Activated T-cell treated with anti-CD3 and anti-CD28 coated beads for 24 hours (primary cell): Measurements from ENCODE around the gene NR5A2.

Experiments
- DNase-seq: peaks from one replicate; pipeline ENCODE4 v3.0.0-alpha.2; 2020; ENCODE audit warnings: low read depth

Gene NR5A2

DNA sequence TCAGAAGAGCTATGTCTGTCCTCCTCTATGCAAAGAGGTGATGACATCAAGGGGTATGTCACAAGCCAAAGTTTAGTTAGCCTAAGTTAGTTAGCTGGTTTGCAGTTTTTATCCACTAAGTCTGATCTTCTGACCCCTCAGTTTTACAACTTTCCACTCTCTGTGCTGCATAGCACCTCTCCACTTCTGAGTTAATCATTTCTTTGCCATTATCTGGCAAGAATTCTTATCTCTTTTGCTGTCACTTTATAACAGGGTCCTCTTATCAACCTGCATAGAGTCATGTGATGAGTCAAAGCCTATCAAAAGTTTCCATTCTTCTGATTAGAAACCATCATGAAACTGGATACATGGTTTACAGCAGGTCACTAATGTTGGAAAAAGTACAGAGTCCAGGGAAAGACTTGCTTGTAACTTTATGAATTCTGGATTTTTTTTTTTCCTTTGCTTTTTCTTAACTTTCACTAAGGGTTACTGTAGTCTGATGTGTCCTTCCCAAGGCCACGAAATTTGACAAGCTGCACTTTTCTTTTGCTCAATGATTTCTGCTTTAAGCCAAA, at the start of gene NR5A2:
Gene NR5A2 (plus strand): TSS at position 447 of the 560 bp plus-strand sequence. CDS start 138 bp downstream, outside the sequence.
- DNase-seq: no peak

DNA sequence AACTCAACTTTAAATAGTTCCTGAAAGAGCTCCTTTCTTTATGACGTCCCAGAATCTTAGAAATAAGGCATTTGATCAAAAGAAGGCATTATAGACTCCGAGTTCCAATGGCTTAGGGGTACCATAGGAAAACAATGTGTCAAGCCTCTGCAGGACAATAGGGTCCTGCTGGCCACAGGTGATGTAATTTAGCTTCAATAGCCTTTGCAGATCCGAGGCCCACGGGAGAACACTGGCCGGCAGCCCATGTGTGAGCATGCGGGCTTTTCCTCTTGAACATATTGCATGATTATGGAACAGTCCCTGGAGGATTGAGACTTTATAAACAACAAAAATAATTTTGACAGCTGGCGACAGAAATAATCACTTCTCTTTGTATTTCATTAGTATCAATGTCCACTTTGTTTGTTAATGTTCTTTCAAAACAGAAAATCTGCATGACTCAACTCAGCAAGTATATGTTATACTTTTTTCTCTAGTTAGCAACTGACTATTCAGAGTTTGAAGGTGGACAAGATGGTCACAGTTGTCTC, 49.0 kb upstream of the NR5A2 start:
- no peak for DNase-seq

DNA sequence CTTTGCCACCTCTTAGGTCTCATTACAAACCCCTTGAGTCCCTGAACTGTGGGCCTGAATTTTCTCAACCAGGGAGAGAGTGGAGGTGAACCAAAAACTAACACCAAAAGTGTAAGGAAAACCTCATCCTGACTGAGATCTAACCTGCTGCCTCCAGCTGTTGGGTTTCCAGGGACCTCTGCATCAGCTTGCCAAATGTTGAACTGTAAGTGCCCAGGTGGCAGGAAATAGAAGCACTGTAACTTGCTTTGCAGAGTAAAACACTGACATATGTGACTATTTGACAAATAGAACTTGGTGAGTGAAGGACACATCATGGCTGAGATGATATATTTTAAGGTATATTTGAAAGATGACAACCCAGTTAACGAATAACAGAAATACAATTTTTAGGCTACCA, 48.4 kb upstream of the NR5A2 start:
- DNase-seq: no peak

DNA sequence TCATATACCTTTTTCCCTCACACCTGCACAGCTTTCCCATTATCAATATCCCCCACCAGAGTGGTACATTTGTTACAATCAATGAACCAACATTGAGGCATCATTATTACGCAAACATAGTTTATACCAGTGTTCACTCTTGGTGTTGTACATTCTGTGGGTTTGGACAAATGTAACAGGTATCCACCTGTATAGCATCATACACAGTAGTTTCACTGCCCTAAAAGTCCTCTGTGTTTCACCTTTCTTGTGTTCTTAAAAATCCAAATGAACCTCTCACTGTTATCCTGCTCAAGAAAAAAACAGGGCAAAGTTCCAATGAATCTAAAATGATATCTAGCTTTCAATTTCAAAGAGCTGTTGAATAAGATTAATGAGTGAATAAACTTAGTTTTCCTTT, 45.9 kb upstream of the NR5A2 start:
- DNase-seq: no peak

DNA sequence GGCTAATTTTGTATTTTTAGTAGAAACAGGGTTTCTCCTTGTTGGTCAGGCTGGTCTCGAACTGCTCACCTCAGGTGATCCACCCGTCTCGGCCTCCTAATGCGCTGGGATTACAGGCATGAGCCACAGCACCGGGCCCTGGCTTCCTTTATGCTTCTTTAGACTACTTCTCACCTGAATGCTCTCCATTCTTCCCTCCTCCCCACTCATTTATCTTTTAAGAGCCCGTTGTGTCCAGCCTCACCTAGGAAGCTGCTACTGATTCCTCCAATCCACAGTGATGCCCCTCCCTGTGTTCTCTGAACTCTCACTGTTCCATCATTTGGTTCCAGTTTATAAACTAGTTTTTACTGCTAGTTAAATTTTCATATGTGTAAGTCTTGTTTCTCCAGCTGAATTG, 44.9 kb upstream of the NR5A2 start:
- no peak for DNase-seq

DNA sequence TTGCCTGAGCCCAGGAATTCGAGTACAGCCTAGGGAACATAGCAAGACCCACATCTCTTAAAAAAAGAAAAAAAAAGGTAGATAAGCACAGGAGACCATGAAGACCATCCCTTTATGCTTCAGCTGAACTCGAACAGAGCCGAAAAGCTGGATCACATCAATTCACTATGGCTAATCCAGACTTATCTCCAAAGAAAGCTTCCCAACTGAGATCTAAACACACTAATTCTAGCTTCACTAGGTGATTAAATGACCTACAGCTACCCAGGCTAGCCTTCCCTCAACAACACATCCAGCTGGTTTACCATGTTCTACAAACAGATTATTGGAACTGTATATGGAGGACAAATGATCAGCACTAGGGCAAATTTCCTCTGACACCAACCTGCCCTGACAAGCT, 44.0 kb upstream of the NR5A2 start:
- DNase-seq: no peak

DNA sequence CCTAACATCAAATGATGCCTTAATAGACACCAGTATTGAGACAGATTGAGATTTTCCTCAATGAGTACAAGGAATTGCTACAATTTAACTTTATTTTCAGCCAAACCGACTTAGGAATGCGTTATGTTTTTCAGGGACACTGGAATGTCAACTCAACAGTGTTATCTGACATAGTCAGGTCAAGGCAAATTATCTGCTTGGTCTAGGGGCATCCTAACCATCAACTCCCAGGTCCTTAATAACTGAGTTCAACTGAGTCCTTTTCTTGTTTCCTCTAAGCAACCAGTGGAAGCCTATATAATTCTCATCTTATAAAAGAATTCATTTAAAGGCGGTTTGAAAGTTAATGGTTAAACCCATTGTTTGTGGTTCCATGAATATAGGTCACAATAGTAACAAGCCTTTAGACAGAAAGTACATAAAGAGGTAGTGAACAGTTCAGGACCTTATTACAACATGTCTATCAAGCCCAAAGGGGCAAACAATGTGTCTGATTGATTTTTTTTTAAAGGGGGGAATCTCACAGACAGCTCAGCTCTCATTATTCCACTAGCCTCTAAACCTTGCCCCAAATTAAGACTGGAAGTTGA, 32.3 kb upstream of the NR5A2 start:
- DNase-seq: no peak

DNA sequence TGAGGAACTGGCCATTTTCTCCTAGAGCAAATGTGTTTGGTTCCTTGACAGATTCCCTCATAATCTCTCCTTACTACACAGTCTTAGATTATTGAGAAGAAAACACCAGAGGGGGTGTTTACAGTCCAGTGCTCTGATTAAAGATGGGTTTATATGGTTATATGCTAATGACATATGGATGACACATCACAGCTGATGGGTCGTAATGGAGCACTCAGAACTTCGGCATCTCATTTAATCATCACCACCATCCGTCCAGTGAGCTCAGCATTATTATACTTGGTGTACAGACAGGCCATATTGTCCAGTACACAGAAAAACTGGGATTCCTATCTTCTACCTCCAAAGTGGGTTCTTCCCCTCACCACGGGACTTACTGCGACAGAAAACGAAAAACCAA, 22.3 kb upstream of the NR5A2 start:
- DNase-seq: no peak

DNA sequence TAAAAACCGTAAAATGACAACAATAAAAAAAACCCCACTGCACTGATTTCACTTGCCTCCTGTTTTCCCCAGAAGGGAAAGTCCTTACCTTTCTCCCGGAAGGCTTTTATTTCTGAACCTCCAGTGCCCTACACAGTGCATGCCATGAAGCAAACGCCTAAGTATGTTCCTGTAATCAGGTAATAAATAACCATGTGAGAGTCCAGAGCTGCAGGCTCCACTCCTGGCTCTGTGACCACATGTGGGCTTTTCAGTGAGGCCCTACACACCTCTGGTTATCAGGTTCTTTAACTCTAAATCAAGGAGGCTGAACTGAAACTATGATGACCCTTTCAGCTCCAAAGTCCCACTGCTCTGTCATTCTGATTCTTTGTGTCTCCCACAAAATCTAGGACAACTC, 20.8 kb upstream of the NR5A2 start:
- DNase-seq: no peak

DNA sequence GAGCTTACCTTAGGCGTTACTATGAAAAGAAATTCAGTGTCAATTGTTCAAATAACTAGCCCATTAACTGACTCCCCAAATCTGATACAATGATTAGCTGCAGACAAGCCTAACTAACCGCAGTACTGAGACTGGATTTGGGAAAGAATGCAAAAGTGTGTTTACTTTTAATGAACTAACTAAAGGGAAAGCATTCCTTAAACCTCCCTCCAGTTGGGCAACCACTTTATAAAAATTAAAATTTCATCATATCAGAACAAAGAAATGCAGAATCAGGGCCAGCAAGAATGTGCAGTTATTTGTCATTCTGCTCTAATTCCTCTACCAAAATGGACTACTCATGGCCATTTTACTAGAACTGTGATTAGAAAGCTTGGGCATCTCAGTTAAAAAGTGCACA, 11.7 kb upstream of the NR5A2 start:
- no peak for DNase-seq

DNA sequence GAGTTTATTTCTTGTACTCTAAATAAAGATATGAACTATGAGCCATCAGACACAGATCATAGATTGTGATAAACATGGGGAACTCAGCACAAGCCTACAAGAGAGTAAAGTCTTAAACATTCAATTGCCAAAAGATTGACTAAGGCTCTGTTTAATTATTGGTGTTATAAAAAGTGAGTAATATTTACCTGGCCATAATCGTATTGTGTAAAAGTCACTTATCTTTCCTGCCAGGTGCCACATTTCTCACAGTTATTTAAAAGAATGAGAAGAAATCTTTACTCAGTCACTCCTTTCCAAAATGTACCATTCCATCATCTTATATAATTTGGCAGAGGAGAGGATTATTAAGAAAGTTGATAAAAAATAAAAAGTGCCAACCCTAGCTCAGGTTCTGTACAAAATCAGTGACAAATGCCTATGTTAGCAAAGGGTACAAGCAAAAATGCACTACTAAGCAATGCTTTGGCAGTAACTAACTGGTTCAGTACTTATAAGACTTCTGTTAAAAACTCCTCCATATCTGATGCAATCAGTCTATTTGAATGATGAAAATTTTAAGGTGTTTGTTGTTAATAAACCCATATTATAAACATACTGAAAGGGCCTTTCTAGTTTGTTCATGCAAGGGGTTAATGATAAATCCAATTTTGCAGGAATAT, 5.8 kb upstream of the NR5A2 start:
- DNase-seq: no peak

DNA sequence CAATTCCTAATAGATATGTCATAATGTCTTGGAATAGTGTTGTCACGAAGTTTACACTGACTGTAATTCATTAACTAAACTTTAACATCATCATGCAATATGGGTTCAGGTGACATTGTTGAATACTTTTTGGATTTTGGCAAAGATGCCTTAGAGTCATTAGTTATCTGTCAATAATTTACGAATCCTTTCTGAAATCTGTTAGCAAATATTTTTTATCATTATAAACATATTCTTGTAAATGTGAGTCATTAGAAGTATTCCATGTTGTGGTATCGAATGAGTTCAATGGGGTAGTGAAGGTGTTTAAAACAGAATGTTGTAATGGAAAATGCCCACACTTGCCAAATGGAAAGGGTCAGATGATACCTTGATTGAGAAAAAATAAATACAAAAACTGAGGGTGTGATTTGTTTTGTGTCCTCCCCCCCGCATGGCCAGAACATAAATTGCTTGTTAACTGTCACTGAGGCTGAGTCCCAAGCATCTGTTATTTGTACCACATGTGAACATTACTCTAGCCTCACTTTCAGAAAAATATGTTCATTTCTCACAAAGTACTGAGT, 5.2 kb upstream of the NR5A2 start:
- DNase-seq: no peak

DNA sequence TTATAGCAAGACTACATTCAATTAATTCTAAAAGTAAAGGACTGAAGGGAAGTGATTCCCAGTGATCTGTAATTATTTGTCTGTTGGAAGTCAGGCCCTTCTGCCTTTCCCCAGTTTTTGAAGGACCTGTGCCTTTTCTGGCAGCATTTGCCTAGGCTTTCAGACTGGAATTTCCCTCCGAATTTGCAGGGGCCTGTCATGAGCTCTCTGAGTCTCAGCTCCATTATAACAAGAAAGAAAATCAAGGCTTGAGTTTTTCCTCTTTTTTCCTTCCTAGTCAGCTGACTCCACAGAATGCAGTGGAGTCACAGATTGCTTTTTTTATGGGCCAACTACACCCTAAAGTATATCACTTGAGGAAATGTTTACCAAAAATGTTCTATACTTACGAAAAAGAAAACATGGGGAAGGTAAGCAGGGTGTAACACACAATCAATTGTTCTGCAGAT, 1.1 kb downstream of the NR5A2 start:
- no peak for DNase-seq

DNA sequence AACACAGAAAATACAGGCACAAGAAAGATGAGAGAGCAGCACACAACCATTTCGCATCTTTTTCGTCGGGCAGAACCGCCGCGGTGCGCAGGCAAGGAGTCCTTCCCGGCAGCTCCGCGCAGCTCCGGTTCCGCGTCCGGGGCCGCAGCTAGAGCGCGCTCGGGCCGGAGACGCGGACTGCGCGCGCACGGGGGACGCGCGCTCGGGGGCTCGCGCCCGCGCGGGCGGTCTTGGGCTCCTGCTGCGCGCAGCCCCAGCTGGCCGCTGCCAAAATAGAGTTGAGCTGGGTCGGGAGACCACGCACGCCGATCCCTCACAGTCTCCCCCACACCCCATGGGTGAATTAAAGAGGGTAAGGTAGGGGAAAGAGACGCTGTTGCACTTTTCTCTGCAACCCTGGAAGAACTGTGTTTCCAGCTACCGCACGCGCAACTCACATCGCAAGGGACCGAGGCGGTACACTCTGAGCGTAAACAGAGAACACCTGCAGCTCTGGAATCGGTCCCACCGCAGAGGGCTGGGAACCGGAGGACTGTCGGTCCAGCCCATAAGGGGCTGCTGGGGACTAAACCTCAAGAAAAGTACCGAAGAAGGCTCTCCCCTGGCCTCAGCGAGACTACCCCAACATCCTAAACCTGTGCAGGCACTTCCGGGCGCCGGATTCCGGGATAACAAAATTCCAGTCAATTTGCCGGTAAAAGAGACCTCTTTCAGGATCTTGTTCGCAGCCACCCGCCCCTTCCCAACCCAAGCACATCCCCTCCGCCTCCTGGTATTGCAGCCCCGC, 1.7 kb downstream of the NR5A2 start:
- no peak for DNase-seq

DNA sequence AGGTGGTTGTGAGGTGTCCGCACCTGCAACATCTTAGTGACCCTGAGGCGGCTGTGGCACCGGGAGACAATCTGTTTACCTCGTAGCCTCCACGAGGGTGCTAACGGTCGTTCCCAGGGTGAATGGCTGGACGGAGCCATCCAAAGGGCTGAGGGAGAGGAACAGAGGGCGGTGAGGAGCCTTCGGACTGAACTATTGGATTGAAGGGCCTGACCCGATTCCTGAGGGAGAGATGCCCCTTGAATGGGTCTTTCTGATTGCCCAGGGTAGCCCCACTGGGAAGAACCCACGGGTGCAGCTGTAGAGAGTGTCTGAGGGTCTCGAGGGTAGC, 2.3 kb downstream of the NR5A2 start:
- no peak for DNase-seq

DNA sequence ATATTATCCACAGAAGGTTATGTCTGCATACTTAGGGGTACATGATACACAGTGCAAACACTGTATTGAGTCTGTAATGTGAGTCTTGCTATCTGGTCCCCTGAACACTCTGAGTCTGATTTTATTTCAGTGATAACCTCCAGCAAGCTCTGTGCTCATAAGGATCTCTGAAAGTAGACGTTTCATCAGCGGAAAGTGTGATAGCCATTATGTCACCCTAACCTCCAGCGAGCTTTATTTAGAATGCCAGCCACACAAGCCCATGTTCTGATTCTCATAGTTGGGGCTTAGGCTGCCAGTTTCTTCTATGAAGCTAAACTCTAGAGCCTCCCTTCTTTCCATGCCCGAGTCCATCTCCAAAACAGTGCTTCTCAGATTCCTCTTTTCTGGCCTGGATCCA, 3.3 kb downstream of the NR5A2 start:
- DNase-seq: no peak

DNA sequence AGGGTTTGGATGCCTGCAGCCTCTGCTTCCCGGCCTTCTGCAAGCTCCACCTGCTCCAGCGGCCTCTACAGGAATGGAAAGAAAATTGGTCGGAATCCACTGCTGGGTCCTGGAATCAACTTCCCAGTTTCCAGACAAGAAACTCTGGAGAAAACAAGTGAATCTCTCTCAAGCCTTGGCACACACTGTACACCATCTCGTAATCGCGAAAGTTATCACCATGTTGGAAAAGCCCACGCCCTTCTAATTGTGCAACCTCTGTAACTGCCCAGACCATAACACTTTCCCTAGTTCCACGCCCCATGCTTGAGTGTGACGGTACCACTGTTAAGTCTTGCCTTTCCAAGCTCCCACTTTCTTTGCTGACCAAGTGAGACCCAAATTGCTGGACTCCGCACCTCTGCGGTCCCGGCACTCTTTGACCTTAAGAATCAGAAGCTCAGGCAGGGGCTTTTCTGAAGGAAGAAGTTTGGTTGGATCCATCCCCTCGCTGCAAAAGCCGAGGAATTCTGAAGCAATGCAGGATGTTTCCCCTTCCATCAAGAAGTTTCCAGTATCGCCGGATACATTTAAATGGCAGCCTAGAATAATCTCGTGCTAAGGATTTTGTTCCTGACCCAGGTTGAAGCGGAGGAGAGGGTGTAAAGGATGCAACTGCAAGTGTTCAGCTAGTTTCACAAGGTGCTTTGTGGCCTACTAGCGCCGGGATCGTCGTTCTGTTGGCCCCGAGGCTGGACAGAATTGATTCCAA, 6.2 kb downstream of the NR5A2 start:
- DNase-seq: no peak

DNA sequence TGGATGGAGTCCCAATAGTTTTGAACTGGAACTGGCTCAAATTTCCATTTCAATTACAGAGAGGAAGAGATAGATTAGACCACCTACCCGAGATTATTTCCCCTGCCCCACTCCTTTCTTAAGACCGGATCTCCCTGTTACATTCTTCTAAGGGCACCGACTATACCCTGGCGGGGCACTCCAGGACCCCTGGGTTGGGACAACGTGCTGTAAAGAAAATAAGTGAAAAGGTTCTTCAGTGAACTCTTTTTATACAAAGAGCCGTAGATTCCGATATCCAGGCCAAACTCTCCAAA, 6.7 kb downstream of the NR5A2 start:
- no peak for DNase-seq

DNA sequence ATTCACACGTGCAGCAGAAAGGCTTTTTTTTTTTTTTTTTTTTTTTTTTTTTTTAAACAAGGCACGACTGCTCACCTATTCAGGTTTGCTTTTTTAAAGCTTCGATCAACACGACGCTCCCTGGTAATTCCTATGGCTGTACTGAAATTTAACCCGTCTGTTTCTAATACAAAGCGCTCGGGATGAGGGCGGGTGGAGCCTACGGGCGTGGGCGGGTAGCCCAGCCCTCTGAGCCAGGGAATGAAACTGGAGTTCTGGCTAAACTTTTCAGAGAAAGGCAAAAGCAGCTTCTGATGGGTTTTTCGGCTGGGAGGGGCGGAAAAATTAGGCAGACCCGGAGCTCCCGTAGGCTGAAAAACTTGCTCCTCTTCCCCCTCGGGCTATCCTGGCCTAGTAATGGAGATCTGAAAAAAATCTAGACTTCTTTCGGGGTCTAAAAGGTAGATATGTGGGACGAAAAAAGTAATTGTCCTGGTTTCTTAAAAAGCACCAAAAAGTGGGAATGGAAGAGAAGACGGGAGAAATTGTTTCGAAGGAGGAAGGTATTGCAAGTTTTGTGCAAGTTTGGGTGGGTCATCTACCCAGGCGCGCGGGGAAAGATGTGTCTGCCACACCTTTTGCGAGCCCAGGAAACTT, 7.4 kb downstream of the NR5A2 start:
- DNase-seq: no peak

DNA sequence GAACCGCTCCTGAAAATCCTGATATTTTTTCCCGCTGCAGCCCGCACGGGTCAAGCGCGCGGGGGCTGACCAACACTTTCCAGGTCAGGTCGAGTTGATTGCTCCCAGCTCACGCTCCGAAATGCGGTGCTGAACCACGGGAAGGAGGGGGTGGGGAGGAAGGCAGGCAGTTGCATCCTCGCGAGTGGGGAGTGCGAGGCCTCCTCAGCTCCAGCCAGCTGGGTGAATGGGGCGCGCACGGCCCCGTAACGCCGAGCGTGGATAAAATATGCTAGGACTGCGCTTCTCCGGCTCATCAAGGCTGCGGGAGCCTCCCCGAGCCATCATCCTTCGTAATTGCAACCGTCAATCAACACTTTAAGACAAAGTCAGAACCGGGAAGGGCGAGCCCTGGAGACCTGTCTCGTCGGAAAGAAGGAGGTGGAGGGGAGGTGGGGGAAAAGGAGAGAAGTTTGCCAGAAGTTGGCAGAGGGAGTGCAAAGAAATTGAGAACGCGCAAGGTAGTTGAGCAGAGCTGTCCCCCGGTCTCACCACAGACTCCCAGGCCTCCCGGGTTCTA, 8.0 kb downstream of the NR5A2 start:
- DNase-seq: no peak

DNA sequence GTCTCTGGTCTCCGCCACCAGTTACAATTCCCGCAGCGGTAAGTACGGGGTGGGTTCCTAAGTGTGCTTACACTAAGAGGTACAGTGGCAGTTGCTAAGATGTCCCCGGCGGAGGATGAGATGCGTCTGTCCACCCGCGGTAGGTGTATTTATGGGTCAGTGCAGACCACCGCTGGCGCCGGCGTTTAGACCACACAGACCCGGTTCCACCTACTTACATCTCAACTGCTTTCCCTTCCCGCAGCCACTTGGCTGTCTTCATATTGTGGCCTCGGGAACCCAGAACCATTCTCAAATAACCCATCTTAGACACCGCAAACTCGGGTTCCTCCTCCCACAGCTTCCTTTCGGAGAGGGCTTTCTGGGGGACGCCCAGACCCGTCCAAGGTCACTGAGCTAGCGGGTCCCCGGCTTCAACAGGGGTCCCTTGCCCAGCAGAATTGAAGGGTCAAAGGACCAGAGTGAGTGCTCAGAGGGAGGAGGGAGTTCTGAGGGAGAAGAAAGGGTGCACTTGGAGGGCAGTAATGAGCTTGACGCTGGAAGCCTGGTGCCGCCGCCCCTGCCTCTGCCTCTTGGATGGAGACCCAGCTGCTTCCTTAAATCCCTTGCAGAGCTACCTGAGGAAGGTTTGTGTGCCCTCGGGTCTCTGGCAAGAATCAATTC, 8.6 kb downstream of the NR5A2 start:
- DNase-seq: no peak
